ENCODE data around the gene MAP7D1. TPM values are rescaled to one million over a fixed set of nuclear protein-coding genes. Genes with fewer than 3 reads are reported as not detected.

MAP7D1 gene
- total RNA-seq, 1 donor: 114 TPM

- DNase-seq (ENCODE audit: low read depth): no peak
- no peak for TF ChIP-seq CTCF (IDR thresholded peaks at IDR 0.05; ENCODE audit: insufficient read depth, low read length)
- H3K4me3 ChIP-seq (ENCODE audit: low read depth, low read length): no peak overlapping the region
Measured at GRCh38 chr1:36112823-36113222, 43.1 kb upstream of the MAP7D1 start.

- DNase-seq (ENCODE audit: low read depth): no peak
- TF ChIP-seq CTCF (IDR thresholded peaks at IDR 0.05; ENCODE audit: insufficient read depth, low read length): no peak
- H3K4me3 ChIP-seq (ENCODE audit: low read depth, low read length): no peak overlapping the region
Measured at GRCh38 chr1:36114371-36114770, 41.6 kb upstream of the MAP7D1 start.

- no peak for TF ChIP-seq CTCF (IDR thresholded peaks at IDR 0.05; ENCODE audit: insufficient read depth, low read length)
- peak; percentile 82 for DNase-seq (ENCODE audit: low read depth)
- H3K4me3 ChIP-seq (ENCODE audit: low read depth, low read length): no peak overlapping the region
Measured at GRCh38 chr1:36115200-36115669, 40.7 kb upstream of the MAP7D1 start.

GRCh38 chr1:36115931-36116330 lies 40.0 kb upstream of the MAP7D1 start:
- no peak overlapping the region for H3K4me3 ChIP-seq (ENCODE audit: low read depth, low read length)
- DNase-seq (ENCODE audit: low read depth): peak; percentile 52
- TF ChIP-seq CTCF (IDR thresholded peaks at IDR 0.05; ENCODE audit: insufficient read depth, low read length): no peak

- H3K4me3 ChIP-seq (ENCODE audit: low read depth, low read length): no peak overlapping the region
- no peak for TF ChIP-seq CTCF (IDR thresholded peaks at IDR 0.05; ENCODE audit: insufficient read depth, low read length)
Measured at GRCh38 chr1:36116901-36117300, 39.1 kb upstream of the MAP7D1 start.

GRCh38 chr1:36118447-36119204 lies 37.3 kb upstream of the MAP7D1 start:
- TF ChIP-seq CTCF (IDR thresholded peaks at IDR 0.05; ENCODE audit: insufficient read depth, low read length): no peak
- no peak overlapping the region for H3K4me3 ChIP-seq (ENCODE audit: low read depth, low read length)
- DNase-seq (ENCODE audit: low read depth): no peak

More at GRCh38 chr1:36116901-36117300, 39.1 kb upstream of the MAP7D1 start:
- no peak for DNase-seq (ENCODE audit: low read depth)

Data from fibroblast of the aortic adventitia (primary cell).